GM19395 (cell line): ENCODE results near the gene ZGPAT.

Source experiments
- ATAC-seq: cut with Tn5 transposase; IDR thresholded peaks from one replicate; pipeline ENCODE4 v1.9.1; 2021; ENCODE audit warnings: mild to moderate bottlenecking, moderate library complexity; ENCODE audit not compliant: unreplicated experiment

The ZGPAT gene

DNA sequence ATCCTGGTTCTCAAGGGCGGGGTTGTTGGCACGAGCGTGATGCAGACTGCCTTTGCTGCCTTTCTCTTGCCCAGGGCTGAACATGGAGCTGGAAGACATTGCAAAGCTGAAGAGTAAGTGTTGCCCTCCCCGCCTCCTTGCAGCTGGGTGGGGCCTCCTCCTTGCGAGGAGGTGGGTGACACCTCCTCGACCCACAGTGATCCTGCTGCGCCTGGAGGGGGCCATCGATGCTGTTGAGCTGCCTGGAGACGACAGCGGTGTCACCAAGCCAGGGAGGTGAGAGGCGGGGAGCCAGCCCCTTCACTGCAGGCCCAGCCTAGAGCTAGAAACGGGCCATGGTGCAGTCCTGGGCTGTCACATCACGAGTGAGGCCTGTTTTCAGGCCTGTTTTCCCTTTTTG lies 29.8 kb upstream of the ZGPAT start:
- ATAC-seq, result no peak

DNA sequence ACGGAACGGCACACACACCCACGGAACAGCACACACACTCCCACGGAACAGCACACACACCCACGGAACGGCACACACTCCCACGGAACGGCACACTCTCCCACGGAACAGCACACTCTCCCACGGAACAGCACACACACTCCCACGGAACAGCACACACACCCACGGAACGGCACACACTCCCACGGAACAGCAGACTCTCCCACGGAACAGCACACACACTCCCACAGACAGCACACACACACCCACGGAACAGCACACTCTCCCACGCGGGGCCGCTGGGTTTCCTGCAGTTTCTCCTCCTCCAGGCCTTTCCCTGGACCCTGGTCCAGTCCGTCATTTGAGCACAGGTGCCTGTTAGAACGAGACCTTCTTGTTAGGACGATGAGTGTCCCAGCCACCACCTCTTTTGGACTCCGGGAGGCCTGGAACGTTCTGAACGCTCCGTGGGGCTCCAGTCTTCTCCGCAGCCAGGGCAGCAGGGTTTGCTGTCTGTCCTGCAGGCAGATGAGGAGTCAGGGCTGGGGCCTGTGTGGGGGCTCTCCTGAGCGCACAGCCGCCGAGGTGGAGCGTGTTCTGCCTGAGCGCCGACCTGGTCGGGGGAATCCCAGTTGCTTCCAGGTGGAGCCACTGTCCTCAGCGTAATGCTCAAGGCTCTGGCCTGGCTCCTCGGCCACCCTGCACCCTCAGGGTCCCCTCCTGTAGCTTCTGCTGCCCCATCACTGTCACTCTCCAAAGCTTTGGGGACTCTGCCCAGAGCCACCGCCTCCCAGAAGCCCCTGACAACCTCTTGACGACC lies 29.0 kb upstream of the ZGPAT start:
- no peak for ATAC-seq

DNA sequence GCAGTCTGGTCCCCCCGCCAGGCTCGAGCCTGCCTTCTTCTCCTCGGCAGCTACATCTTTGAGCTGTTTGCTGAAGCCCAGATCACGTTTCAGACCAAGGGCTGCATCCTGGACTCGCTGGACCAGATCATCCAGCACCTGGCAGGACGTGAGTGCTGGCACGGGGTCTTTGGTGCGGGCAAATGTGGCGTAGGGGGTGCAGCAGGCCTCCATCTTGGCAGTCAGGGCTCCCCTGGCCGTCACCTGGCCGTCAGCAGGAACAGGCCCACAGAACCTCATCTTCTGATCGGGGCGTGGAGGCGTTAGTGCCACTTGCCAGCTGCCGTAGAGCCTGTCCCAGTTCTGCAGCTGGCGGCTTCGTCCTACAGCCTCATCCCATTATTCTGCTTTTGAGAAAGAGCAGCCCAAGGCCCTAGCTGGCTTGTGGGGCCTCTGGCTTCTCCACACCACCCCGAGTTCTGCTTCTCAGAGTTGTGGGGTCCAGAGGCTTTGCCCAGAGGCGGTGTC lies 28.0 kb upstream of the ZGPAT start:
- no peak for ATAC-seq

DNA sequence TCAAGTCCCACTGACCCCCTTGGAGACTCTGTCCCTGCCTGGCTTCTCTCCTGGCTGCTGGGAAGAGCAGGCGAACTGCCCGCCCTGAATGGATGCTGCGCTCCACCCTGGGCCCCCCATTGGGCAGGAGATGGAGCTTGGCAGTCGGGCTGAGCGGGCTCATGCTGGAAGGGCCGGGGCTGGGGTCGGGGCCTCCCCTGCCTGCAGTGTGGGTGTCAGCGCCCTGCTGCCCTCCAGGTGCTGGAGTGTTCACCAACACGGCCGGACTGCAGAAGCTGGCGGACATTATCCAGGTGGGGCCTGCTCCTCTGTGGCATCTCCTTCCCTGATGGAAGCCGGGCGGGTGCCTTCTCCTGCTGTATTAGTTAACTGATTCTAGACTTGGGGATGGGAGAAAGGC lies 27.4 kb upstream of the ZGPAT start:
- no peak for ATAC-seq

DNA sequence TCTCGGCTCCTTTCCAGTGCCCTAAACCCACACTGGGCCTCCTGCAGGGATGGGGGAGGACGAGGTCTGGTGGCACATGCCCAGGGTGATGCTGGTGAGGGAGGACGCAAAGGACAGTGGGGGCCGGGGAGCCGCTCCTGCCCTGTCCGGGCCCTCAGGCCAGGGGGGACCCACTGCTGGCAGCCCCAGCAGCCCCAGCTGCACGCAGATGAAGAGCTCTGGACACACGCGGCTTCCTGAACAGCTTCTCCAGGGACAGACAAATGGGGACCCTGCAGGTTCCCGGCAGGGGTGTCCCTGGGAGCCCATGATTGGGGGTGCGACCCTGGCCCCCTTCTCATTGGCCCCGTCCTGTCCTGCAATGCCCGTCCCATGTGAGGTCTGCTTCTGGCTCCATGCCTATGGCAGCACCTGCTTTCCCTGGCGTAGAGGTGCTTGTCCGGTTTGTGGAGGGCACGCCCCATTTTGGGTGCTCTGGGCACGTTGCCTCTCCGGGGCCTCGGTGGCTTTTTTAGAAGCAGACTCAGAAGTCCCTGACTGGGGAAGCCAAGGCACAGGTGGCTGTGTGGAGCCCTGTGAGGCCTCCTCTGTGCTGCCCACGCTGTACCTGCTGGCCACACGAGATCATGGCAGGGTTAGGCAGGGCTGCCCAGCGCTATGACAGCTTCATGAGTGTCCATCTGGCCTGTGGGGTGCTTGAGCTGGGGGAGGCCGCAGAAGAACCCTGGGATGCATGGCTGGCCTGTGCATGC lies 26.8 kb upstream of the ZGPAT start:
- ATAC-seq, result no peak

DNA sequence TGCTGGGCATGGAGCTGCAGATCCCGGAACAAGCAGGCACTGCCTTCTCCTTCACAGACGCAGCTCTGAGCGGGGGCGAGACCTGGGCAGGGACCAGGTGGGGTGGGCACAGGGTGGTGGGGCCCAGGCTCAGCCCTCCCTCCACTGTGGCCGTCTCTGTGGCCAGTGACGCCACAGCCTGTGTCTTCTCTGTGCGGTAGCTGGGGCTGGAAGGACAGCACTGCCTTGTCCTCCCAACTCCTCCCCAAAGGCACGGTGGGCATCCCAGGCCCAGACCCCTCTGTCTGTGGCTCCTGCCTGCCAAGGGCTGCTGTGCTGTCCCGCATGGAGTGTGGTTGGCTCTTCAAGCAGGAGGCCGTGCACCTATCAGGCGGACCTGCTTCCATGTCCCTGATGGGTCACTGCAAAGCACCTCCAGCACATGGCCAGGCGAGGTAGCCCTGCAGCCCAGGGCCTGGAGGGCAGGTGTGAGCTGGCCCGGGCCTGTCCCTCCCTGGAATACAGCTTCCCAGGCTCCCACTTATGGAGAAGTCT lies 26.2 kb upstream of the ZGPAT start:
- no peak for ATAC-seq

DNA sequence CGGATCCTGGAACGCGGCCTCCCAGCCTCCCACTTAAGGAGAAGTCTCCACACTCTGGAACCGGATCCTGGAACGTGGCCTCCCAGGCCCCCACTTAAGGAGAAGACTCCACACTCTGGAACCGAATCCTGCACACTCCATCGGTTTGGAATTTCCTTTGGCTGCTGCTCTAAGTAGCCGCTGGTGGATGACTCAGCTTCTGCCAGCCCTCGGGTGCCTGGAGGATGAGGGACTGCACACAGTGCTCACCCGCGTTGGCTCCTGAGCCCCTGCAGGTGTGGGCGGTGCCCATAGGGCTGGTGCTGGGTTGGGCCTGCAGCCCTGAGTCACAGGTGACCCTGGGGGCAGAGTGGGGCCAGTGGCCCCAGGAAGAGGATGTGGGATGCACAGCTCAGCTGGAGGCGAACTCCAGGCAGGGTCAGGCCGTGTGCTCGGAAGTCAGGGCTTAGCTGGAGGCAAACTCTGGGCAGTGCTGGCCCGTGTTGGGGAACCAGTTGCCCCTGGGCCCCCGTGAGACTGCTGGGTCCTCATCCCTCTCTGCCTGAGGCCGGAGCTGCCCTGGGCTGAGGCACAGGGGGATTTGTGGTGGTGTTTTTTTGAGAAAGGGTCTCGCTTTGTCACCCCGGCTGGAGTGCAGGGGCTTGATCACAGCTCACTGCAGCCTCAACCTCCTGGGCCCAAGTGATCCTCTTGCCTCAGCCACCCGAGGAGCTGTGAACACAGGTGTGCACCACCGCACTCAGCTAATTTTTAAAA lies 25.3 kb upstream of the ZGPAT start:
- no peak for ATAC-seq

DNA sequence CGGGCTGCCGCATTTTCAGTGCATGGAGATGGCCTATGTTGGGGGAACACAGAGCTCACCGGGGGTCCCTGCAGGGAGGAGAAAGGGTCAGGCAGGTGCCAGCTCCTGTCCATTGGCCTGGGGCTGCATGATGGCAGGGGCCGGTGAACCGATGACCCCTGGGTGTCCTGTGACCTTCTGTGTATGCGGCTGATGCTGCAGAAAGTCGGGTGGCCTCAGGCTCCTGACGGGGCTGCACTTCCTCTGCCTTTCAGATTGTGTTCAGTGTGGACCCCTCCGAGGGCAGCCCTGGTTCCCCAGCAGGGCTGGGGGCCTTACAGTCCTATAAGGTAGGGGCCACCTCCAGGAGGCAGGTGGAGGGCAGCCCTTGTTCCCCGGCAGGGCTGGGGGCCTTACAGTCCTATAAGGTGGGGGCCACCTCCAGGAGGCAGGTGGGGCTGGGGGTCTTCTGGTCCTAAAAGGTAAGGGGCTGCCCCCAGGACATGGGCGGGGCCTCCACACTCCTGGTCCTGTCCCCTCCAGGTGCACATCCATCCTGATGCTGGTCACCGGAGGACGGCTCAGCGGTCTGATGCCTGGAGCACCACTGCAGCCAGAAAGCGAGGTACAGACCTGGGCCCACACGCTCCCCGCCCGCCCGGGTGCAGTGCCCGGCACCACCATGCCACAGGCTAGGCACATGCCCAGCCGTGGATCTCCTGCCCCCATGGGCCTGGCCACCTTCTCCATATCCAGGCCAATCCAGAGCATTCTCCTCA lies 22.4 kb upstream of the ZGPAT start:
- ATAC-seq, result no peak

DNA sequence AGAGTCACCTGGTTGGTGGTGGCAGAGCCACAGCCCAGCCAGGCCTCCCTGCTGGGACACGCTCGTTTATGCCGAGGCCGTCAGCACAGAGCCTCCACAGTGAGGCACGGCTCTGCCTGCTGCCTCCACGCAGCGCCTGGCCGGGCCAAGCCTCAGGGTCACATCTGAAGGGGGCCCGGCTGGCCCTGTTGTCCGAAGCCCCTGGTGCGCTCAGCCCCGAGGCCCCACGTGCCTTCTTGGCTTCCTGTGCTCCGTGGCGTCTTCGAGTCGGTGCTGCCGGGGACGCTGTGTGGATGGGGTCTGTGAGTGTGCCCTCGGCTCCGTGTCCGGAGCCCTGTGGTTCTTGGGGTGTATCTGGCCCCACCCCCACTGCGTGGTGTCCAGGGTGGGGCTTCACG lies 21.7 kb upstream of the ZGPAT start:
- ATAC-seq, result no peak

DNA sequence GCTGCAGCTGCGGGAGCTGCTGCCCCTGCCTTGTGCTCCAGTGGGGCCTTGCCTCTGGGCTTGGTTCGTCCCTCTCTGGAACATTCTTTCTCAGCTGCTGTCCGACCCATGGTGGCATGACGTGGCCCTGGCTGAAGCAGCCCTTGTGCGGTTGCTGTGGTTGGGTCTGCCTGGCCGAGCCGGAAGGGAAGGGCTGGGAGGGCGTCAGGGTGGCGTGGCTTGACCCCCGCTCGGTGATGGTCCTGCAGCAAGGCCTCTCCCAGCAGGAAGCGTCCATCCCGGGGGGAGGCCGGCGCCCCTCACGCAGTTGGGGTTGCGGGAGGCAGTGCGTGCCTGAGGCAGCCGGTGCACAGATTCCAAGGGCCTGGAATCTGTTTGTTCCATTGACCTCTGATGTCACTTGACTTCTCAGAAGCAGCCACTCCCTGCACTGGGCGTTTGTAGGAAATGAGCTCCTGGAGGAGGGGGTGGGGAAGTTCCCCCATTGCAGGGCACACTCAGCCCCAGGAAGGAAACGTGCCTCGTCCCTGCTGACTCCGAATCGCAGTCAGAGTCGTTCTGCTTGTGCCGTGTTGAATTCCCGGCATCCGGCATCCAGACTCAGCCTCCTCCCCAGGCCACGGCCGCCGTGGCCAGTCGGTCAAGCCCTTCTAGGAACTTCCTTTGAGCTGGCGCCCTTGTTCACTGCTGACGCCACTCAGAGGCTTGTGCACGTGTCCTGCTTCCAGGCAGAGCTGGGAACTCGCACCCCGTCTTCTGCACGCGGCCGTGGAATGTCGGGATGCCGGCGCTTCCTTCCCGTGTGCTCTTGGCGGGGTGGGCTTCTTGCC lies 21.1 kb upstream of the ZGPAT start:
- ATAC-seq, result no peak

DNA sequence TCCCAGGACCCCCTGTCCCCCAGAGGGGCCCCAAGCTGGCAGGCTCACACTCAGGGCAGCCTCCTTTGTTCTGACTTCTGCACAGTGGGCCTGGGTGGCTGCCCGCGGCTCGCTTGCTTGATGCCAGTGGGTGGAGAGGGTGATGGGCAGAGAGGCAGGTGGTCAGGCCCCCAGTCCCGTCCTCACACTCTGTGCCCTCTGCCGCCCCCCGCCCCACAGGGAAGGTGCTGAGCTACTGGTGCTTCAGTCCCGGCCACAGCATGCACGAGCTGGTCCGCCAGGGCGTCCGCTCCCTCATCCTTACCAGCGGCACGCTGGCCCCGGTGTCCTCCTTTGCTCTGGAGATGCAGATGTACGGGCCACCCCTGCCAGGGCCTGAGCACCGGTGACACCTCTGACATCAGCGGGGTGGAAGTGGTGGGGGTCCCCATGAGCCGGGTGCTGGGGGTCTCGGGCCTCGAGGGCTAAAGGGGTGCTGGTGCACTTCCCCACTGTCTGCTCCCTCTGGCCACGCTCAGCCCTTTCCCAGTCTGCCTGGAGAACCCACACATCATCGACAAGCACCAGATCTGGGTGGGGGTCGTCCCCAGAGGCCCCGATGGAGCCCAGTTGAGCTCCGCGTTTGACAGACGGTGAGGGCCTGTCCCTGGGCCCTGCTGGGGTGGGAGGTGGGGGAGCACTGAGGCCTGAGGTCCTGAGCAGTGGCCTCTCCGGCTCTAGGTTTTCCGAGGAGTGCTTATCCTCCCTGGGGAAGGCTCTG lies 20.2 kb upstream of the ZGPAT start:
- no peak for ATAC-seq

DNA sequence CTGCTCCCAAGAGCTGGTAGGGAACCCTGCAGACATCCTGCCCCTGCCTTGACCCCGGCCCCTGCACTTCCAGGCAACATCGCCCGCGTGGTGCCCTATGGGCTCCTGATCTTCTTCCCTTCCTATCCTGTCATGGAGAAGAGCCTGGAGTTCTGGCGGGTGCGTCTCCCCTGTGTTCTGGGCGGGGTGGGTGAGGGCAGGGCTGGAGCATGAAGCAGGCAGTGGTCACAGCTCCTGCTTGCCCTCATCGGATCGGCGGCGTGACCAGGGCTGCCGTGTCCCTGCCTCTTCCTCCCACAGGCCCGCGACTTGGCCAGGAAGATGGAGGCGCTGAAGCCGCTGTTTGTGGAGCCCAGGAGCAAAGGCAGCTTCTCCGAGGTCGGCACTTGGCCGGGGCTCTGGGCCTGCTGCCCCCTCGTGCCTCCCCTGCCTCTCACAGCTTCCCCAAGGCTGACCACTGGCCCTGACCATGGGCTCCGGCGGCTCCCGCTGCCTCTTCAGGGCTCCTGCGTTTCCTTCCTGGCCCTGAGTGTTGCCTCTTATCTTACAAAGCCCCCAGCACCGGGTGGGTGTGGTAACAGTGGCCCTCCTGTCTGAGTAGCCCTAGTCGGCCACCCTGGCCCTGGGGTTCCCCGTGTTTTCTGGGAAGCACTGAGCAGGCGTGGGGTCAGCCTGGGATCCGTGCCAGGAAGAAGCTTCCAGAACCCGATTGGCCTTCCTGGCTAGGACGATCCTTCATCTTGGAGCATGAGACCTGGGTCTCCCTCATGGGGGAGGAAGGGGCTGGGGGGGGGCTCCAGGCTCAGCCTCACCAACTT lies 19.4 kb upstream of the ZGPAT start:
- ATAC-seq, result no peak

DNA sequence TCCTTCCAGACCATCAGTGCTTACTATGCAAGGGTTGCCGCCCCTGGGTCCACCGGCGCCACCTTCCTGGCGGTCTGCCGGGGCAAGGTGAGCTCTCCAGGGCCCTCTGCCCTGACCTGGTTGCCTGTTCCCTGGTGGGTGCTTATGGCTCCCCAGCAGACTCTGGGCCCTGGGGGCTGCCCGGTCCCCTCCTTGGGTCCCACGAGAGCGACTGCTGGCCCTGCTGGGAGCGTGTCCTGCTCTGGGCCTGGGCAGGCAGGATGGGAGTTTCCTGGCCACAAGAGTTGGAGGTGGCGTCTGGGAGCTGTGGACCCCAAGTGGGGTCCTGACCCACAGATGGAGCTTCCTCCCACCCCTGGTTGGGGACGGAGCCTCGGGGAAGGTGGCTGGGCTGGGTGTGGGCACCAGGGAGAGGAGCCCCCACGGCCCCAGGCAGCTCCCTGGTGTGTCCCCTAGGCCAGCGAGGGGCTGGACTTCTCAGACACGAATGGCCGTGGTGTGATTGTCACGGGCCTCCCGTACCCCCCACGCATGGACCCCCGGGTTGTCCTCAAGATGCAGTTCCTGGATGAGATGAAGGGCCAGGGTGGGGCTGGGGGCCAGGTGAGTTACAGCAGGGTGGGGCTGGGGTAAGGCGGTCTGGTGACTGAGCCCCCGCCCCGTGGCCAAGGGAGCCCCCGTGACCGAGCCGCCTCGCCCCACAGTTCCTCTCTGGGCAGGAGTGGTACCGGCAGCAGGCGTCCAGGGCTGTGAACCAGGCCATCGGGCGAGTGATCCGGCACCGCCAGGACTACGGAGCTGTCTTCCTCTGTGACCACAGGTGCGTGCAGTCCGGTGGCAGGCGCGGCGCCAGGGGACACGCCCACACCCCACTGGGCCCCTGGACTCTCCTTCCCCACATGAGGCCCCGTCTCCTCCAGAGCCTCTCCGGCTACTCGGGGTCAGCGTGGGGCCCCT lies 18.5 kb upstream of the ZGPAT start:
- ATAC-seq, result no peak

DNA sequence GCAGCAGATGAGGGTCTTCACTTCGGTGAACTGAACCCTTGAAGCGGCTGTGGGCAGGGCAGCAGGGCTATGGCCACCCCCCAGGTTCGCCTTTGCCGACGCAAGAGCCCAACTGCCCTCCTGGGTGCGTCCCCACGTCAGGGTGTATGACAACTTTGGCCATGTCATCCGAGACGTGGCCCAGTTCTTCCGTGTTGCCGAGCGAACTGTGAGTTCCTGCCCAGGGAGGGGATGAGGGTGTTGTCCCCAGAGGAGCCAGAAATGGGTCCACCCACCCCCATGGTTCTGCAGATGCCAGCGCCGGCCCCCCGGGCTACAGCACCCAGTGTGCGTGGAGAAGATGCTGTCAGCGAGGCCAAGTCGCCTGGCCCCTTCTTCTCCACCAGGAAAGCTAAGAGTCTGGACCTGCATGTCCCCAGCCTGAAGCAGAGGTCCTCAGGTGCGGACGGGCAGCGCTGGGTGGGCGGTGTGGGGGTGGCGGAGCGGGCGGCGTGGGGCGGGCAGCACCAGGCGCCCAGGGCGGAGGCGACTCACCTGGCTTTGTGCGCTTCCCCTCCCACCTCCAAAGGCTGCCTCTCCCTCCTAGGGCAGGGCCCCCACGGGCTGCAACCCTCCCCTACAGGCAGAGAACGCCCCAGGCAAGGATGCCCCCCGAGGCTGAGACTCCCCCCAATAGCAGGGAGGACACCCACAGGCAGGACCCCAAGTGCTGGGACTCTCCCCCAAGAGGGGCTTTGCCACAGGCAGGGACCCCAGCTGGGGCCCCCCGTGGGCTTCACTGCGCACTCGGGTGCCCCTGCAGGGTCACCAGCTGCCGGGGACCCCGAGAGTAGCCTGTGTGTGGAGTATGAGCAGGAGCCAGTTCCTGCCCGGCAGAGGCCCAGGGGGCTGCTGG lies 17.6 kb upstream of the ZGPAT start:
- no peak for ATAC-seq

DNA sequence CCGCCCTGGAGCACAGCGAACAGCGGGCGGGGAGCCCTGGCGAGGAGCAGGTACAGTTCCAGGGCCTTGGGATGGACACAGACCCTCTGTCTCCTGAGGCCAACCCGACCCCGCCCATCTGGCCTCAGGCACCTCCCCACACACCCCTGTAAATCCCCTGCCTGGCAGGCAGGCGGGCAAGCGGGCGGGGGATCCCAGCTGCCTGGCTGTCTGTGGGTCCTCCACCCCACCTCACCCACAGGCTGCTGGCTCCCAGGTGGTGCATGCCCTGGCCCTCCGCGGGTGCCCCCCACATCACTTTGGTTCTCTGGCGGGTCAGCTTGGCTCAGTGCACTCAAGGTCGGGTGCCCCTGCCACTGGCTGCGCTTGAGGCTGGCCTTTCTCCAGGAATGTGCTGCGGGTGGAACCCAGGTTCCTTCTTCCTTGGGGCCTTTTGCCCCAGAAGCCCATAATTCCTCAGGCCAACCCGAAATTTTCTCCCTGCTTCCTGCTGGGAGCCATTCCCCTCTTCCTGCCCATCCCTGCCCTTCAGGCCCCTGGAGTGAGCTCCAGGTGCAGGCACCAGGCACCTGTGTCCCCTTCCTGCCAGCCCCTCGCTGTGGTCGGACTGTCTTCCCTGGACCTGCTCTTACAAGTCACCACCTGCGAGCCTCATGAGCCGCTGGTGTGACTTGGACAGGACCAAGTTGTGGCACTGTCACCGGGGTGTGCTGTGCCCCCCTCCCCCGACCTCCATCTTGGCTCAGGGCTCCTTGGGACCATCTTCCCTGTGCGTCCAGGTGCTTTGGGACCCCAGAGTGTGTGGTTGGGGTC lies 16.7 kb upstream of the ZGPAT start:
- ATAC-seq, result no peak
